ENCODE data around the gene EHMT1.
"Not testable (repeated sequence)": the region's sequence is repeated elsewhere in the genome, so short reads cannot be mapped to it uniquely, and the experiment has no call there.

The EHMT1 gene

GRCh38 chr9:137763271-137763955 is 144.6 kb downstream of the EHMT1 start:
- DNase-seq, result no peak

GRCh38 chr9:137764171-137764671 is 145.4 kb downstream of the EHMT1 start:
- DNase-seq, result no peak

DNA sequence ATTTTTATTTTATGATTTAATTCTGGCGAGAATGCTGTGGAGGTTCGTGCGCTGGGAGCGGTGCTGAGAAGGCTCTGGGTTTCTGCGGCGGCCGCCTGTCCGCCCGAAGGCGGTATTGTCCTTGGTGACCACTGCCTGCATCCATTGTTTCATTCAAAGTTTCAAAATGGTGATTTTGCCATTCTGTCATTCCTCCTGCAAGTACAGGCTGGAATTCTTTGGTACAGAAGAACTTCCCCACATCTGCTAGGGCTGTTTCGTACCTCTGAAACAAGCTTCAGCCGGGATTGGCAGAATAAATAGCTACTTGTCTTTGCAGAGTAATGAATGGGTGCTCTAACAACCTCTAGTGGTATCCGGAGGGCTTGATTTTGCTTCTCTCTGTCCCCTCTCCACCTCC is 146.2 kb downstream of the EHMT1 start:
- no peak for DNase-seq

GRCh38 chr9:137765536-137765935 is 146.7 kb downstream of the EHMT1 start:
- DNase-seq, result no peak

DNA sequence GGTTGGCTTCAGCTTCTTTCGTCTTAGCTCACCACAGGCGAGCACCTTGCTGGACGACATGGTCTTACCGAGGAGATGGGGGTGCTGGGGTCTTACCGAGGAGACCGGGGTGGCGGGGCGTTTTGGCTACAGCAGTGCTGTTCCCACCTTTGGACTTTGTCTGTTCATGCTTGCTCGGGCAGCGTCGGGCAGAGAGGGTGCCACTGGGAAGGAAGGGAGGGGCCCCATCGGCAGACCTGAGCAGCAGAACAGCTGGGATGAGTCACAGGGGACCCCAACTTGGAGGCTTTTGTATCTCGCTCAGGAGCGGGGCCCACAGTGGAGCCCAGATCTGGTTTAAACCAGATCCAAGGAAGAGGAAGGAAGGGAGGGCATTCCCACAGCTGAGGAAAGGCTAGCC is 152.8 kb downstream of the EHMT1 start:
- no peak for DNase-seq

GRCh38 chr9:137772281-137772873 is 153.6 kb downstream of the EHMT1 start:
- DNase-seq, result no peak

- no peak for DNase-seq
Measured at GRCh38 chr9:137774775-137775386, 156.1 kb downstream of the EHMT1 start.

- DNase-seq, result no peak
Measured at GRCh38 chr9:137776306-137776995, 157.6 kb downstream of the EHMT1 start.

DNA sequence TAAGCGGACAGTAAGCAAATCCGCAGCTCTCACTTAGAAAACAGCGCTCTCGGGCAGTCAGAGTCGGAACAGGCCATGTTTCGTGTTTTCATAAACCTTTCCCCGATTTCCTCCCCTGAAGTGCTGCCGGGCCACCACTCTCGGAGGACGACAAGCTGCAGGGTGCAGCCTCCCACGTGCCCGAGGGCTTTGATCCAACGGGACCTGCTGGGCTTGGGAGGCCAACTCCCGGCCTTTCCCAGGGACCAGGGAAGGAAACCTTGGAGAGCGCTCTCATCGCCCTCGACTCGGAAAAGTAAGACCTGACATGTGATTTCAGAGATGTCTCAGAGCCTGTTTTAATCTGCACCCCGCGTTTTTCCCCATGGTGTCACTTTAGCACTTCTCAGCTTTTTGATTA is 159.0 kb downstream of the EHMT1 start:
- DNase-seq, result no peak

DNA sequence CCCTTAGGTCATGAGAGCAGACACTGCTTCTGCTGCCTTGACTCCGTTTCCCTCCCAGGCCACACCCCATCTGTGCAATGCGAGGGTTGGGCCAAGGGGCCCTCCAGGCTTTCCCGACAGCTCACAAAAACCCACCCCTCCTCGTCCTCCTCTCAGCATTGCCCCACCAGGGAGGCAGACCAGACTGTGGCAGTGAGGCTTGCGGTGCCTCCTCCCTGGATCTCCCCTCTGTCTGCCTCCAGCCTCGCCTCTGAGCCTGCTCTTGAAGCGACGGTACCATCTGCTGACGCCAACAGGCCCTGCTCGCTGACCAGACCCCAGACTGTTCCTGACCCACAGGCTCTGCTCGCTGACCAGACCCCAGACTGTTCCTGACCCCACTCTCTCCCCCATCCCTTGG is 159.5 kb downstream of the EHMT1 start:
- no peak for DNase-seq

DNA sequence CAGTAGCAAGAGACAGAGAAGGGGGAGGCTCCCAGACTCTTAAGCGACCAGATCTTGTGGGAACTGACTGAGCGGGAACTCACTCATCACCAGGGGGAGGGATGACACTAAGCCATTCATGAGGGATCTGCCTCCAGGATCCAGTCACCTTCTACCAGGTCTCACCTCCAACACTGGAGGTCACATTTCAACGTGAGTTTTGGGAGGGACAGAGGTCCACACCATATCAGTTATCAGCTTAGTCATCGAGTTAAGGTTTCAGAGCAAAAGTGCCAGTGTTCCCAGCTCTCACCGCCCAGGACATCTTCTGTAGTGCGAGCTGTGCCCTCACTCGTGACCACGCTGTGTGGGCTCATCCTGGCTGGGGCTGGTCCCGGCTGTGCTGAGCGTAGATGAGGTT is 160.1 kb downstream of the EHMT1 start:
- no peak for DNase-seq

DNA sequence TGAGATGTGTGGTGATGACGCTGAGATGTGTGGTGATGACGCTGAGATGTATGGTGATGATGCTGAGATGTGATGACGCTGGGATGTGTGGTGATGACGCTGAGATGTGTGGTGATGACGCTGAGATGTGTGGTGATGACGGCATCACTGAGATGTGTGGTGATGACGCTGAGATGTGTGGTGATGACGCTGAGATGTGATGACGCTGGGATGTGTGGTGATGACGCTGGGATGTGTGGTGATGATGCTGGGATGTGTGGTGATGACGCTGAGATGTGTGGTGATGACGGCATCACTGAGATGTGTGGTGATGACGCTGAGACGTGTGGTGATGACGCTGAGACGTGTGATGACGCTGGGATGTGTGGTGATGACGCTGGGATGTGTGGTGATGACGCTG is 161.2 kb downstream of the EHMT1 start:
- not testable (repeated sequence) for DNase-seq

GRCh38 chr9:137781906-137782585 is 163.2 kb downstream of the EHMT1 start:
- no peak for DNase-seq

- no peak for DNase-seq
Measured at GRCh38 chr9:137783521-137783920, 164.7 kb downstream of the EHMT1 start.

- DNase-seq, result no peak
Measured at GRCh38 chr9:137784046-137784445, 165.2 kb downstream of the EHMT1 start.

GRCh38 chr9:137784641-137785513 is 166.1 kb downstream of the EHMT1 start:
- DNase-seq, result no peak

DNA sequence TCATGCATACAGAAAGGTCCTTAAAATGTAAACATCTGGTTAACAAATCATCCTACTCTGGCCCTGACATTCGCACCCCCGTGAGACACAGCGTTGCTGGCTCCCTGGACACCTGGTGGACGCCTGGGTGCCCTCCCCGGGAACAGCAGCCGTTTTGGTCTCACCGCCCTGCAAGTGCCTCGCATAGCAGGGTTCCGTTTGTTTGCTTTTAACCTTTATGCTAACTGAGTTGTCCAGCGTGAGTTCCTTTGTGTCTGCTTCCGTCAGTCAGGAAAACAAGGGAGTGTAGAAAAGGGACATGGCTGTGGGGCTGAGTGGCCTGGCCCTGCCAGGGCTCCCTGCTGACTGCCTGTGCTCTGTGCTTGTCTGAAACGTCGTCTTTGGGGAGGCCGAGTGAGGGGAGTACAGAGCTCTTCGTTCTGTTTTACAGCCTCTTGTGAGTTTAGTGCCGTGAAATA is 166.9 kb downstream of the EHMT1 start:
- no peak for DNase-seq

GRCh38 chr9:137786511-137786920 is 167.7 kb downstream of the EHMT1 start:
- no peak for DNase-seq

DNA sequence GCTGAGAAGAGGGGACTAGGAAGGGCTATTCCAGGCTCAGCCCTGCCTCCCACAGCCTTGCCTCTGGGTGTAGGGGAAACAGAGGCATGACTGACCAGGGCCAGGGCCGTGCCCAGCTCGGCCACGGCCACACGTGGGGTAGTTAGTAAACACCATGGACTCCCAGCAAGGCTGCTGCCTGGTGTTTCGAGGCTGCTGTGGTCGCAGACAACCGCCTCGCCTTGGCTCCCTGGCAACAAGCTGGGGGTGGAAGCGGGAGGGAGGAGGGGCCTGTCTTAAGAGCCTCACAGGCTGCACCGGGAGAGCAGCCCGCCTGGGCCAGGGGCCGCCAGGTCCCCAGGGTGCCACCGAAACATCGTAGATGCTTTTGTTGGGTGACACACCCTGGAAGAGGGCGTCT is 168.6 kb downstream of the EHMT1 start:
- DNase-seq, result no peak

GRCh38 chr9:137787786-137788505 is 169.1 kb downstream of the EHMT1 start:
- no peak for DNase-seq
